ENCODE measurements around the gene CACYBP.

DNA sequence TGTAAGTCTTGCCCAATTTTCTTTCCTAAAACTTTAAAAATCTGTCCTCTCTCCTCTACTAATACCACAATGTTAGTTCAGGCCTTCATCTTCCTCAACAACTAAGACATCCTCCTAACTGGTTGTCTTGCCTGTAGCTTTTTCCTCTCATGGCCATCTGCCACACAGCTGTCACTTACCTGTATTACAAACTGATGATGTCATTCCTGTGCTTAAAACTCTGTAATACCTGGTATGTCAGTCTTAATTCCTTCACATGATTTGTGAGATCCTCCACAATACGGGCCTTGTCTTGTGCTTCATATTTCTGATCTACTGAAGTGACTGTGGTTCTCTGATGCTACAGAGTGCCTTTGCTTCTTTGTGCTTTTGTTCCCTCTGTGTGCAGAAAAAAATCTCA, 13.7 kb downstream of the CACYBP start:
- TF ChIP-seq EZH2 (IDR thresholded peaks at IDR 0.05; ENCODE audit: low read length, unreplicated experiment) = no peak
- TF ChIP-seq, protein P1, sequence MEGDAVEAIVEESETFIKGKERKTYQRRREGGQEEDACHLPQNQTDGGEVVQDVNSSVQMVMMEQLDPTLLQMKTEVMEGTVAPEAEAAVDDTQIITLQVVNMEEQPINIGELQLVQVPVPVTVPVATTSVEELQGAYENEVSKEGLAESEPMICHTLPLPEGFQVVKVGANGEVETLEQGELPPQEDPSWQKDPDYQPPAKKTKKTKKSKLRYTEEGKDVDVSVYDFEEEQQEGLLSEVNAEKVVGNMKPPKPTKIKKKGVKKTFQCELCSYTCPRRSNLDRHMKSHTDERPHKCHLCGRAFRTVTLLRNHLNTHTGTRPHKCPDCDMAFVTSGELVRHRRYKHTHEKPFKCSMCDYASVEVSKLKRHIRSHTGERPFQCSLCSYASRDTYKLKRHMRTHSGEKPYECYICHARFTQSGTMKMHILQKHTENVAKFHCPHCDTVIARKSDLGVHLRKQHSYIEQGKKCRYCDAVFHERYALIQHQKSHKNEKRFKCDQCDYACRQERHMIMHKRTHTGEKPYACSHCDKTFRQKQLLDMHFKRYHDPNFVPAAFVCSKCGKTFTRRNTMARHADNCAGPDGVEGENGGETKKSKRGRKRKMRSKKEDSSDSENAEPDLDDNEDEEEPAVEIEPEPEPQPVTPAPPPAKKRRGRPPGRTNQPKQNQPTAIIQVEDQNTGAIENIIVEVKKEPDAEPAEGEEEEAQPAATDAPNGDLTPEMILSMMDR (conservative IDR thresholded peaks at IDR 0.05; ENCODE audit: low read depth, low read length) = no peak

All from PC-3 (cell line).